NCI-H1930 (cell line): ENCODE results near the gene MPRIP.

Experiments
- DNase-seq, 2 experiments: peaks; one replicate each; lab custom pipeline; 2025; lab: John Stamatoyannopoulos, UW

MPRIP gene

DNA sequence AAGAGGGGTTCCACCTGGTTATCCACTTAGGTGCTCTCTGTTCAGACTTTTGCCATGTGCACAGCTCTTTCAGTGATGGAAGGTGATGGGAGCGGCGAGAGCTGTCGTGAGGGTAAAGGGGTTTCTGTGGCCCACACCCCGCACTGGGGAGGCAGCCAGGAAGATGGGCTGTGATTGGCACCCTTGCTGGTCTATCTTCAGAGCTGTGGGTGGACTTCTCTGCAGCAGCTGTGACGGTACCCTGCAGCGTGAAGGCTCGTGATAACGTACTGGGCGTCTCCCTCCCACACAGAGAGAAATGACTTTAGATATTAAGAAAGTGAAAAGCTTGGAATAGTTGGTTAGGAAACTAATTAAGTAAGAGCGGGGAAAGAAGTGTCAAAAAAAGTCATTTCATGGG is 45.8 kb downstream of the MPRIP start:
- DNase-seq, result no peak

DNA sequence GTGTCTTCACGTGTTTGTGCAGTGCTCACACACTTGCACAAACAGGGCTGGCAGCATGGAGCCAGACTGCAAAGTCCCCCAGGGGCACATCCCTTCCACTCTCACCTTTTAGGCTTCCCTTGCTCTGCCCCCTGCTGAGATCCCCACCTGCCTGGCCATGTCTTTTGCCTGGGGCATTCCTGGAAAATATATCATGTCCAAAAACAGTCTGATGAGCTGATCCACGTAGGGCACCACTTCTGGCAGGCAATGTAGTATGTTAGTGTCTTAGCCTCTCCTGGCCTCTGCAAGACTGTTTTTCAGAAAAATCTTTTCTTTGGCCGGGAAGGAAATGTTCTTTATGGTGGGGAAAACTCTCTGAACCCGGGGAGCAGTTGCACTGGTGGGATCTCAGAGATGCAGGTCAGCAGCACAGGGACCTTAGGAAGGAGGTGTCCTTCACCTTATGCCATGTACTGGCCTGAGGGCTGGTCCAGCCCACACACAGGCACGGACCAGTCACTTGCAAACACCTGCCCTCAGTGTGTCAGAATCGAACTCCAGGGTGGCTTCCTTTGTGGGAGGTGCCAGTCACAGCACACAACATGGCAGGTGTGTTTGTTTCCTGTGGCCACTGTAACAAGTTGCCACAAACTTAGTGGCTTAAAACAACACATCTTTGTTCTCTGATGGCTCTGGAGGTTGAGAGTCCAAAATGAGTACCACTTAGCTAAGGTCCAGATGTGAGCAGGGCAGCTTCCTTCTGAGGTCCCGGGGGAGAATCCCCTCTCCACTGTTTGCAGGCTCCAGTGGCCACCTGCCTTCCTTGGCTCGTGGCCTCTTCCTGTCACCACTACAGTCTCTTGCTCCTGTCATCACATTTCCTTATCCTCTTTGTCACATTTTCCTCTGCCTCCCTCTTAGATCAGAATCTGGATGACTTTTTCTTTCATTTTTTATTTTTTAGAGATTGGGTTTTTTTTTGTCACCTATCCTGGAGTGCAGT is 46.6 kb downstream of the MPRIP start:
- no peak for DNase-seq

DNA sequence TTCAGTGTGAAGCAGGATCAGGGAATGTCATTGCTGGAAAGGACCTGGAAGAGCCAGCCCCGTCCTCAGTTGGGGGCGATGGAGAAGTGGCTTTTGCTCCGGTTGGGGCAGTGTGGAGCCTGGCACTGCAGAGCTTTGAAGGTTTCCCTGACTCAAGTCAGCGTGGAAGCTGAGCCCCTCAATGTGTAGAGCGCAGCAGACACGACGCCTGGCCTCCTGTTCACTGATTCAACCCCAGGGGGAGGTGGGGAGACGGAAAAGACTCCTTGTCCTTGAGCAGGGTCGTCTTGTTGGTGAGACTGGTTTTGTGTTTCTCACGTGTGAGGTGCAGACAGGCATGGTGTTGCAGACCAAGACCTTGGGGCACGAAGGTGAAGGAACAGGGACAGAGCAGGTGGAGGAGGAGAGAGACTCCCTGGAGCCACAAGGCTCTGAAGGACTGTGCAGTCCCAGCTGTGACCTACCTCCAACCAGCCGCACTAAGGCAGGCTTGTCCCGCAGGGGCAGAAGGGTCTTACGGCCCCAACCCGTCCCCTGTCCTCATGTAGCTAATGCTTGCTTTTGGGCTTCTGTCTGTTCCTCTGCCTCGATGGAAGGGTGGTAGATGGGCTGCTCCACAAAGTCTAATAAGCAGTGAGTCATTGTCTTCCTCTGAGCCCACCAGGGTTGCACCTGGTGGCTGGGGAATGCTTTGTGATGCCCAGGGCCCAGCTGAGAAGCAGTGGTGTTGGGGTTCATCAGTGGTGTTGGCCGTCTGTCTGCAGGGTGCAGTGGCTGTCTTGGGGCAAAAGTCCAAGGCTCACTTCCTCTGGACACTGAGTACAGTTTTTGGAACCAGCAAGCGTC is 47.8 kb downstream of the MPRIP start:
- DNase-seq, result no peak

DNA sequence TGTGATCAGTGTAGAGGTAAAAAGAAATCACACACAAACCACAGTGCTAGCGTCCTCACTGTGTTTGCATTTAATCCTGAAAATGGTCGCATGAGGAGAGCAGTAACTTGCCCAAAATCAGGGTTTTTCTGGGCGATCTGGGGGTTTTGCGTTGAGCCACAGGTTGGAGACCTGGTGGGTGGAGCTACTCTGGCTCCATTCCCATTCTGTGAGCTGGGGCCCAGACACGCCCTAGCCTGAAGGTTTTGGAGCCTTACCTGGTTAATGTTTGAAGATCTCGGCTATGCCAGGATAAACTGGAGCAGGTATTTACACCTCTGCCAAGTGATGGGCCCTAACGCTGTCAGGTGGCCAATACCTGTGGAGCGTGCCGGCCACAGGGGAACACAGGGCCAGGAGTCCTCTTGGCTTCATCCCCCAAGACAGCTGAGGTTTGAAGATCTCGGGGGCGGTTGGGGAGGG is 48.4 kb downstream of the MPRIP start:
- no peak for DNase-seq

DNA sequence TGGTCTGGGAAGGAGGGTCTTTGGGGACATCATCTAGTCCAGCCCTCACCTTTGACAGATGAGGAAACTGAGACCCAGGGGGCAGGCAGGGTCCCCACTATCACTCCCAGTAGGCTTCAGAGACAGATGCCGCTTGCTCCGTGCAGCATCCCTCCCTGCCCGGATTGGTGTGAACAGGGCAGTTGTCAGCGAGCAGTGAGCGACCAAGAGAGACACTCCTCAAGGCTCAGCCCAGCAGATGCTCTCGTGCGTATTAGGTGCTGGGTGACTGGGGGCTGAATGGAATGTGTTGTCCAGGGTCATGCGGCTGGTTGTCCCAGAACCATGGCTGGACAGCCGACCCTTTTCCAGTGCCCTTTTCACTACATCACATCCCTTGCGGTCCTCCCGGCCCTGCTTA is 49.0 kb downstream of the MPRIP start:
- no peak for DNase-seq

DNA sequence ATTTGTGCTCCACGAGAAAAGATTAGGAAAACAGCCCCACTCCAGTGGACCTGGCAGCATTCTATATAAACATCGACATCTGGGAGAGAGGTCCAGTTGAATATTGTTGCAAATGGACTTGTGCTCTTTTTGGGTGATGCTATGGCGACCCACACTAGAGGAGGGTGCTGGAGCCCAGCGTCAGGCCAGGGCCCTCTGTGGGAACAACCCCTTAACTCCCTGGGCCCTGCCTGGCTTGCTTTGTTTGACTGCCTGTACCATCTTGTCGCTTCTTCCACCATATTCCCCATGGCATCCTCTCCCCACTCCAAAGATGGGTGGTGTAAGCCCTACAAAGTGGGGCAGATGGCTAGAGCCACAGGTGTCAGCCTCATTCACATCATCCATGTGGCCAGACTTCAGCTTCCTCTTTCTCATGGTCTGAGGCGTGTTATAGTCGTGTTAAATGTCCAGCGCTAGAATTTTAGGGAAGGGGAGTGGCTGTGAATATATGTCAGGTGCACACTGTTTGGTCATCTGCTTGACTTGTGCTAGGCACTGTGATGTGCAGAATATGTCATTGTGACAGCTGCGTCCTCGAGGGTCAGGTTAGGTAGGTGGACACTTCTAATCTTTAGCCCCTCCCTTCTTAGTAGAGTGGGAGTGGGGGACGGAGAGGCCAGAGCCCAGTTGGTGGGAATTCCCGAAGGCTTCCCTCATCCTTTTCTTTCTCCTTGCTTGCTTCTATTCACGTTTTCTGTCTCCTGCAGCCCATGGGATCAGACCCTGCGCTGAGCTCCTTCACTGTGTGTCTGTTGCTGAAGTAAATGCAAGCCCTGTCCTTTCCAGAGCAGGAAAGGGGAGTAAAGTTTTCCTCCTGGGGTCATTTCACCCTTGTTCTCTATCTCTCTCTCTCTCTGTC is 49.8 kb downstream of the MPRIP start:
- DNase-seq, result no peak

DNA sequence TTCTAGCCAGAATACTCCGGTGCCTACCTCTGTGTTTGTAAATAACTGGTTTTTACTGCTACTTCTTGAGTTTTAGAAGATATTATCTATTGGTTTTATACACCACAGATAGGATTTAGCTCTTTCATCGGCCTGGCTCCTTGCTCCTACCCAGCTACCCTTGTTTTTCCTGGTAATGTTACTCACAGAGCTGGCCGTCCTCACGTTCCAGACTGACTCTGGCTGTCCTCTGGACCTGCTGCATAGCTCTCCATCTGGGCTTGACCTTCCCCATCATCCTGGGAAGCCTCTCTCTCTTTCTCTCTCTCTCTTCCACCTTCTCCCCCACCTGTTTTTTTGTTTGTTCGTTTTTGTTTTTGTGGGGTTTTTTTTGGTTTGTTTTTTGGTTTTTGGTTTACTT is 51.5 kb downstream of the MPRIP start:
- DNase-seq, result no peak

DNA sequence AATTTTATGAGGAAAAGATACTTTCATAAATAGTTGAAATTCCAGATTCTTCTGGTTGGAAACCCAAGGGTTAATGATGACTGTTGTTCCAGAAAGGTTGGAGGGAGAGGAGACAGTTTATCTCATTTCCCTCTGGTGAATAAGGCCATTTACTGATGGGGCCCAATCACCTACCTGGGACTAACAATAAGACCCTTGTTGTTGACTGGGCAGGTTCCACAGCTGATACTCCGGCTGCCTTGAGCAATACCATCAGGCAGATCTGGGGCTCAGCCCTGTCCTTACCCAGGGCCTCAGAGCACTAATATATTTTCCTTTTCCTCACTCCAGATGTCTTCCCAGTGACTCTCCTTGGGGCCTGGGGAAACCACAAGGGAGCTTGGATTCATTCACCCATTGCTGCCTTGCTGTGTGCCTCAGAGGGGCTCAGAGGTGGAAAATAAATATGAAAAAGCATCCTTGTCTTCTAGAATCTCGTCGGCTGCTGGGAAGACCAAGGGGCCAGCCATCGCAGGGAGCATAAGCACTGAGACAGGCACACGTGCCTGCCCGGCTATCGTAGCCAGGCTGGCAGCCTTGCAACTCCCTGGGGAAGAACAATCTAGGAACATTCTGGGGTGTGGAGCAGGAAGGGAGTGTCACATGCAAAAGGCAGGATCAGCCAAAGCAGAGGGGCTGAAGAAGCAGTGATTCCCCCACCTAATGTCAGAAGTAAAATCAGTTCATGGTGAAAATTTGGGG is 54.4 kb downstream of the MPRIP start:
- no peak for DNase-seq

DNA sequence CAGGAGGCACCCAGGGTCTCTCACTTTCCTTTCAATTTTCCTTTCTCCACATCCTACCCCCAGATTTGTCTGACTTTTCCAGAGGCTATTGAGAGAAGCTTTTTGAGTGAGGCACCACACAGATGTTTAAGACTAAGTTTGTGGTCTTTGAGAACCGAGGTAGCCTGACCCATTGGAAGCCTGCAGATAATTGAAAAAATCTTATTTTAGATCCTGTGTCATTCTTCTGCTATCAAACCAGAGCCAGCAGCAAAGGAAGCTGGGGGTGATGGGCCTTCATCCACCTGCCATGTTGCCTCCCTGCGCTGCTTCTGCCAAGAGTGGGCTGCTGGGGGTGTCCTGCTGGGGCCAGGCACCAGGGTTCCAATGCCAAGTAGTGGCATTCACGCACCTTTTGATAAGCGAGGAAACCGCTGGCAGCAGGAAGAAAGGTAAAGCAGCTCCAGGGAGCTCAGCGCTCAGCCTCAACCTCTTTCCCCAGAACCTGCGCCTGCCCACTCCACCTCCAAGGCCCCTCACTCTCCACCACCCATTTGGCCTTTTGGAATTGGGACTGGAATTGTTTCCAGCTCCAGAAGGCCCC is 55.6 kb downstream of the MPRIP start:
- no peak for DNase-seq

DNA sequence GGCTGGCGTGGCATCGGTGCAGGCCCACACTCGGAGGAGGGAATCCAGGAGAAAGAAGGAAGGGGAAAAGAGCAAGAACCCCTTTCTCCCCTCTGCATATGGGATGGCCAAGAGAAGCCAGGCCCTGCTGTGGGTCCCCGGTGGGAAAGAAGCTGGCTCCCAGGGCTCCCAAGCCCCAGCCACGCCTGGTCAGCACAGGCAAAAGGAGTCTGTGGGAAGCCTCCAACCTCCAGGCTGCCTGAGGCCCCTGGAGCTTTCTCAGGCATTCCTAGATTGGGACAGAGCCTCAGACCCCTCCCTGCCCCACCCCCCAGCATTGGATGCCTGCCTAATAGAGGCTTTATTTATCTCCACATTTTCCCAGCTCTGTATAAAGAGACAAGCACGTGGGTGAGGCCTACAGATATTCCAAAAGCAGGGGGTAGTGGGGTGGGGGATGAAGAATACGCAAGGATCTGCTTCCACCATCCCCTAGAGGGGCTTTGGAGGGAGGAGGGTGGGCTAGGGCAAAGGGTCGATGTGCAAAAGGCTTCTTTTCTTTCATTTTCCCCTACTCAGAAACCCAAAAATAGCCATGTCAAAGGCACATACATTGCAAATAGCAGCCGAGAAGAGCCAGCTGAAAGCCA is 56.4 kb downstream of the MPRIP start:
- DNase-seq, result no peak

DNA sequence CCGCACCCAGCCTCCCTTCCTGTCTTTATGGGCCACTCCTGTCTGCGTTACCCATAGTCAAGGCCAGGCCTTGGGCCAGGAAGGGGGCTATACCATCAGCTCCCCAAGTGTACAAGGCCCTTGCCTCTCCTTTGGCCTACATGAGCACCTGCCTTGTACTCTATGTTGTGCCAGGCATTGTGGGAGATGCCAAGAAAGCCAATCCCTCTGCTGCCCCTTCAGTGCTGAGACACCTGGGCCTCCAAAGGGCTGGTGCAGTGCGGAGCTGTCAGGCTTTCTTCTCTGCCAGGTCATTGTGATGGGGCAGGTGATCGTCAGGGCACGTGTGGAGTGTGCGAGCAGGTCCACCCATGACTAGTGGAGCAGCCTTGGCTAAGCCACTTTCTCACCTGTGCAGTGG is 59.9 kb downstream of the MPRIP start:
- DNase-seq, result no peak

DNA sequence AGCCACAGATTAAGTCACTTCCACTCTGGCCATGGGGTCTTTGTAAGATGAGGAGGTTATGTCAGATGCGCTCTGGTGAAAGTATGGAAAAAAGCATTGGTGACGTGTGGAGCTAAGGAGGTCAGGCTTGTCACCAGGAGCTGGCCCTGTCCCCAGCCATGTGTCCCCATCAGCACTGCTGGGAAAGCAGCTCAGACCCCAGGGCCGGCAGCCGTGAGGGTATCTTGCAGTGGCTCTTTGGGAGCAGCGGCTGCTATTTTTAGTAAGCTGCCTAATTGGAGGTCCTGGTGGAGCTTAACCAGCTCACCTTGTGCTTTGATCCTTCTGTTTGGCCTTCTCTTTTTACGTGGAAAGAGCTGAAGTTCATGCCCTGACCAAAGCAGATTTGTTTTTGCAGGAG is 60.9 kb downstream of the MPRIP start:
- DNase-seq, result no peak

DNA sequence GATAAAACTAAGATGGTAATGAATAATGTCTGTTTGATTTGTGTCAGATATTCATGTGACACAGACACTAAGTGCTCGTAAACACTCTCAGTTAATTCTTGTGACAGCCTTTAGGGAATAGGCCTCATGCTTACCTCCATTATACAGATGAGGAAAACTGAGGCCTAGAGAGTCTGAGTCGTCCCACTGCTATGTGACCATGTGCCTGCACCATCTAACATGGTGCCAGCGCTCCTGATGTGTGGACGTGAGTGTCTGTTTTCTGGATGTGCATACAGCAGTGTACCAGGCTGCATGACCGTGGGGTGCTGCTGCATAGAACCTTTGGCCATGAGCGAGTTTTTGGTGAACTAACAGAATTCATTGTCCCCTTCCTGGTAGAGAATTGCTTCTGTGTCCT is 61.8 kb downstream of the MPRIP start:
- no peak for DNase-seq

DNA sequence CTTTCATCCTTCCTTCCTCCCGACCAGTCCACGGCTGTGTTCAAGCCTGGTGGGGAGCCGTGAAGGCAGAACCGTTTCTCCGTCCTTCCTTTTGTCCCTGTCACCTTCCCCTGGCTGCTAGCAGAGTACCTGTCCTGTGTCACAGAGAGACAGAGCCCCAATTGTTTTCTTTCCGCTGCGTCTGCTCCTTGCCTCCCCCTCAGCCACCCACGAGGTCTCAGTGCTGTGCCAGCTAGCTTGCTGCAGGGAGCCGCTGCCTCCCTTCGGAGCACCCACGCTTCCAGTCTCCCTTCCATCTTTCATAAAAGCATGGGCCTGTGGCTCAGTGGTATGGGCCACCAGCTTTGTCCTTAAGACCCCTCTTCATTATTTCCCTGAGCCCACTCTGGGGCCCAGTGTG is 62.2 kb downstream of the MPRIP start:
- no peak for DNase-seq

DNA sequence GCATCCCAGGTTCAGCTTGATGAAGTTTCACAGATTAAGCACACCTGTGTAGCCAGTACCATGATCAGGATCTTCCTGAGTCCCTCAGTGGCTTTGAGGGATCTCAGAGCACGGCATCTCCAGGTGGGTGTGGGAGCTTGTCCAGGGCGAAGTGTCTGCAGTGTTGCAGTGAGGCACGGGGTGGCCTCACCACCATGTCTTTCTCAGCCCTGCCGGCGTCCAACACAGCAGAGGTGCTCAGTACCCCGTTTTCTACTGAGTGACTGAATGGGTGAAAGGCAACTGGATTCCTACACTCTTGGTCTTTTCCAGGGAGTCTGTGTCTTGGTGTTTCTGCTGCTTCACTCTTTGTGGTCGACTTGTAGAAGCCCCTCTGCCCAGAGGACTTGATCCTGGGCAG is 63.7 kb downstream of the MPRIP start:
- DNase-seq, result no peak

DNA sequence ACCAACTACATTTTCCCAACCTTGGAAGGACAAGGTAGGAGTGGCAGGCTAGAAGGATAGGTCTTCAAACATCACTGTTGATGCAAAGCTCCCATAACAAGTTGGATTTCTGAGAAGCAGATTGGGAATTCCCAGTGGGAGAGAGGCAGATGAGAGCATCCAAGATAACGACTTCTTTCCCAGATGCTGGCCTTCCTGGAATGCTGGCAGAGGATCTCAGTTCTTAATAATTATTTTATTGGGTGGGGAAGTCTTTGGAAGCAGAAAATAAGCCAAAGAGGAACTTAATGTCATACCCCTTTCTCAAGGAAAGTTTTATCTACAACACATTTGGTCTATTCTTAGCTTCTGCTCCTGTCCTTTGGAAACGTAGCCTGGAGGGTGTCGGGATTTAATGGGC is 64.5 kb downstream of the MPRIP start:
- no peak for DNase-seq

DNA sequence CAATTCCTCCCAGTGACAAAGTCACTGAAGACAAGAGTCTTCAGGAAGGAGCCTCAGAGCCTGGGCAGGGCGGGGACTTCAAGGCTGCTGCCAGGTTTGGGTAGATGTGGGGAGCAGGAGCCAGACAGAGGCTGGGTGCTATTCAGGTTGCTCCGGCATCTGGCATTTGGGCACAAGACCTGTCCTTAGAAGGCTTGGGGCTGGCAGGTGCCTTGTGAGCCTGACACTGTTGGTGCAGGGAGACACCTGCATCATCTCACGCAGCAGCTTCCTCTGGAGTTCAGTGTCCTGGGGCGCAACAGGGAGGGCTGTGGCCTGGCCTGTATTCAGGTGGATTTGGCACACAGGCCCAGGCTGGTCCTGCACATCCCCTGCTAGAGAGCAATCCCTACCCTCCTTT is 65.0 kb downstream of the MPRIP start:
- DNase-seq, result no peak

DNA sequence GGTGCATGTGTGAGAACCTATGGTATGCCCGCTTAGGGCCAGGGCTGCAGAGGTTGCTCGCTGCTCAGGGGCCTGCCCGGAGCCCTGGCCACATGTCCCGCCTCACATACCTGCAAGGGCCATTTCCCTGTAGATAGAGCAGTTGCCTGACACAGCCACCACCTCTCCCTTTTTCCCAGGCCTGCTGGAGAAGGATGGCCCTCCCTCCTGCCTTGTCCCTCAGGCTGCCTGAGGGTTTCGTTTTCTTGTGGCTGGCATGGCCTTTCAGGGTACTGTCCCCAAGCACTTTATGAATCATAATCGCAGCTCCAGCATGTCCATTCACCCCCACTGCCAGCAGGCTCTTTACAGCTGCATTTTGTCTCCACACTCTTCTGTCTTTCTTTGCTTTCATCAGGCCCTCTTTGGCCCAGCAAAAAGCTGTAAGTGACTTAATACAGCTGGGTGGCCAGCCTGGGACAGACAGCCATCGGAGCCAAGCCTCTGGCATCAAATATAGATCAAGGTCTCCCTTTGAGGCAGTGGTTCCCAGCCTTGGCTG is 65.7 kb downstream of the MPRIP start:
- no peak for DNase-seq

DNA sequence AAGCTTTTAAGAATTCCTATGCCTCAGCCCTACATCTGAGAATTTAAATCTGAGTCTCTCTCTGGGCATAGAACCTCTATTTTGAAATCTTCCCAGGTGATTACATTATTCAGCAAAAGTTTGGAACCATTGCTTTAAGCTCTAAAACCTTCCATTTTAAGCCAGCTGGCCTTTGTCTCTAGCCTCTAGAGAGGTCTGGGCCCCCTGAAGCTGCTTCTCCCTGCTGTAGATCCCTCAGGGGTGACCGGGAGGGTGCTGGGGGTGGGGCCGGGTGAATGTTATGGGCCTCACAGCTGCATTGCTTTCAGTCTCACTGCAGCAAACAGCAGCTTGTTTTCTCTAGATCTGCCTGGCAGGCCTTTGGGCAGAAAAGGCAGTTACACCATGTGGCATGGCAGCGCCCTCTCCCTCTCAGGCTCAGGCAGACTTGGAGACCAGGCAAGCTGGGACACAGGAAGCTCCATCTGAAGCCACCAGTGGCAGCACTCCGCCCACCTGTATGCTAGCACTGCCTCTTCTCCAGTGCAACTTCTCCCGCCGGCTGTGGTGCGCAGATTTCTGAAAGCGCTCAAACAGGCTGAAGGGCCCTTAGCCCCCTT is 66.3 kb downstream of the MPRIP start:
- DNase-seq, result no peak

DNA sequence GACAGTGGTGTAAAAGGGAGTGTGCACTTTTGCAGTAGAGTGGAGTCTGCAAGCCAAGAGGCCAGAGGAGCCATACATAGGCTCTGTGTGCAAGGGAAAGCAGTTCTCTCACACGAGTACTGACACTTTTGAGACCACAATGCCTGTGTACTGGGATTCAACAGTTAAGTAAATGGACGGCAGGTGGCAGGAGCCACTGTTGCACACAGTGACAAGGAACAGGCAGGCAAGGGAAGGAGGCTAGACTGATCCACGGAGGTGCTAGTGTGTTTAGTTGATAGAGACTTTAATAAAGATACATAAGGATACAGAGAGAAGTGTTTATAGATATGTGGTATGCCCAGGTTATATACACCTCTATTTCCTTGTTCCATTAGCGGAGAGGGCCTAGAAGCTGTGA is 67.0 kb downstream of the MPRIP start:
- no peak for DNase-seq
